GM10266 (cell line): ENCODE results near the gene KLHL14.

Experiments used
- DNase-seq: peaks from one replicate; pipeline ENCODE4 v3.0.0; 2012; ENCODE audit errors: extremely low spot score
- TF ChIP-seq, protein P1 (sequence below): IDR thresholded peaks from 2 replicates; pipeline ENCODE4 v1.5.1; 2012; ENCODE audit warnings: mild to moderate bottlenecking, low read depth; ENCODE audit not compliant: control insufficient read depth, insufficient read depth; ENCODE audit errors: missing control alignments

Gene KLHL14

GRCh38 chr18:32696376-32696775 is 76.4 kb downstream of the KLHL14 start:
- TF ChIP-seq, protein P1, sequence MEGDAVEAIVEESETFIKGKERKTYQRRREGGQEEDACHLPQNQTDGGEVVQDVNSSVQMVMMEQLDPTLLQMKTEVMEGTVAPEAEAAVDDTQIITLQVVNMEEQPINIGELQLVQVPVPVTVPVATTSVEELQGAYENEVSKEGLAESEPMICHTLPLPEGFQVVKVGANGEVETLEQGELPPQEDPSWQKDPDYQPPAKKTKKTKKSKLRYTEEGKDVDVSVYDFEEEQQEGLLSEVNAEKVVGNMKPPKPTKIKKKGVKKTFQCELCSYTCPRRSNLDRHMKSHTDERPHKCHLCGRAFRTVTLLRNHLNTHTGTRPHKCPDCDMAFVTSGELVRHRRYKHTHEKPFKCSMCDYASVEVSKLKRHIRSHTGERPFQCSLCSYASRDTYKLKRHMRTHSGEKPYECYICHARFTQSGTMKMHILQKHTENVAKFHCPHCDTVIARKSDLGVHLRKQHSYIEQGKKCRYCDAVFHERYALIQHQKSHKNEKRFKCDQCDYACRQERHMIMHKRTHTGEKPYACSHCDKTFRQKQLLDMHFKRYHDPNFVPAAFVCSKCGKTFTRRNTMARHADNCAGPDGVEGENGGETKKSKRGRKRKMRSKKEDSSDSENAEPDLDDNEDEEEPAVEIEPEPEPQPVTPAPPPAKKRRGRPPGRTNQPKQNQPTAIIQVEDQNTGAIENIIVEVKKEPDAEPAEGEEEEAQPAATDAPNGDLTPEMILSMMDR, result no peak
- DNase-seq, result no peak

- no peak for DNase-seq
- TF ChIP-seq, protein P1, result no peak
Observed at GRCh38 chr18:32695534-32695933, 77.3 kb downstream of the KLHL14 start.

GRCh38 chr18:32688821-32689220 is 84.0 kb downstream of the KLHL14 start:
- no peak for DNase-seq
- TF ChIP-seq, protein P1, result no peak

GRCh38 chr18:32684940-32685339 is 87.9 kb downstream of the KLHL14 start:
- no peak for DNase-seq
- TF ChIP-seq, protein P1, result no peak

- TF ChIP-seq, protein P1, result no peak
- DNase-seq, result no peak
Observed at GRCh38 chr18:32684096-32684495, 88.7 kb downstream of the KLHL14 start.

GRCh38 chr18:32683044-32683443 is 89.8 kb downstream of the KLHL14 start:
- TF ChIP-seq, protein P1, result no peak
- no peak for DNase-seq

- TF ChIP-seq, protein P1, result no peak
- DNase-seq, result no peak
Observed at GRCh38 chr18:32677578-32677977, 95.2 kb downstream of the KLHL14 start.

GRCh38 chr18:32674491-32674890 is 98.3 kb downstream of the KLHL14 start:
- TF ChIP-seq, protein P1, result no peak
- DNase-seq, result no peak
